DLD1 (cell line): Measurements from ENCODE around the gene RPS21.
"Not testable (repeated sequence)": the region's sequence is repeated elsewhere in the genome, so short reads cannot be mapped to it uniquely, and the experiment has no call there.

Experiments used
- in situ Hi-C: cut with HindIII; loops from 2 replicates; pipeline ENCODE4 v1.10.0; 2017; ENCODE audit warnings: low sequenced_read_pairs

Gene RPS21

DNA sequence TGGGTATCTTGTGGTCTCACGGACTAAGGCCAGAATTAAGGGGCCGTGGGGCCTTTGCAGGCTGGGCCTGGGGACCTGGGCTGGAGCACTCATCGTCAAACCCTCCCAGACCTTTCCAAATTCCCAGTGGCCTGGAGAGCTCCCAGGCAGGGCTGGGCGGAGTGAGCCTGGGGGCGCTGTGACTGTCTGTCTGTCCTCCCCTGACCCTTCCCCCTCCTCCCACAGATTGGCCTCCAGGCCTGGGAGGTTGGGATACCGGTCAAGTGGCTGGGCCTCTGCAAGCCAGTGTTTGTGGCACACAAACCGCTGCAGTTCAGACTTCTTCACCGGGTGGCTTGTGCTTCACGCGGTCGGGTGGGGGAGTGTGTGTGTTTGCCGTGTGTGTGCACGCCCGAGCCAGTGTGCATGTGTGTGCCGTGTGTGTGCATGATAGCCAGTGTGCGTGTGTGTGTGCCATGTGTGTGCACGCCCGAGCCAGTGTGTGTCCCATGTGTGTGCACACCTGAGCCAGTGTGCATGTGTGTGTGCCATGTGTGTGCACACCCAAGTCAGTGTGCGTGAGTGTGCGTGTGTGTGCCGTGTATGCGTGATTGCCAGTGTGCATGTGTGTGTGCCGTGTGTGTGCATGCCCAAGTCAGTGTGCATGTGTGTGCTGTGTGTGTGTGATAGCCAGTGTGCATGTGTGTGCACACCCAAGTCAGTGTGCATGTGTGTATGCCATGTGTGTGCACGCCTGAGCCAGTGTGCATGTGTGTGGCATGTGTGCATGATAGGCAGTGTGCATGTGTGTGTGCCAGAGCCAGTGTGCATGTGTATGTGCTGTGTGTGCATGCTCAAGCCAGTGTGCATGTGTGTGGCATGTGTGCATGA, 34.2 kb downstream of the RPS21 start:
- in situ Hi-C loops: no loop called here

DNA sequence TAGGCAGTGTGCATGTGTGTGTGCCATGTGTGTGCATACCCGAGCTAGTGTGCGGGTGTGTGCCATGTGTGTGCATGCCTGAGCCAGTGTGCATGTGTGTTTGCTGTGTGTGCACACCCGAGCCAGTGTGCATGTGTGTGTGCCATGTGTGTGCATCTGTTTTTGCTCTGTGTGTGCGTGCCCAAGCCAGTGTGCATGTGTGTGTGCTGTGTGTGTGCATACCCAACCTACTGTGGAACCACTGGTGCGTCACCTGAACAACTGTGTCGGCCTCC, 34.8 kb downstream of the RPS21 start:
- in situ Hi-C loops: no loop called here

DNA sequence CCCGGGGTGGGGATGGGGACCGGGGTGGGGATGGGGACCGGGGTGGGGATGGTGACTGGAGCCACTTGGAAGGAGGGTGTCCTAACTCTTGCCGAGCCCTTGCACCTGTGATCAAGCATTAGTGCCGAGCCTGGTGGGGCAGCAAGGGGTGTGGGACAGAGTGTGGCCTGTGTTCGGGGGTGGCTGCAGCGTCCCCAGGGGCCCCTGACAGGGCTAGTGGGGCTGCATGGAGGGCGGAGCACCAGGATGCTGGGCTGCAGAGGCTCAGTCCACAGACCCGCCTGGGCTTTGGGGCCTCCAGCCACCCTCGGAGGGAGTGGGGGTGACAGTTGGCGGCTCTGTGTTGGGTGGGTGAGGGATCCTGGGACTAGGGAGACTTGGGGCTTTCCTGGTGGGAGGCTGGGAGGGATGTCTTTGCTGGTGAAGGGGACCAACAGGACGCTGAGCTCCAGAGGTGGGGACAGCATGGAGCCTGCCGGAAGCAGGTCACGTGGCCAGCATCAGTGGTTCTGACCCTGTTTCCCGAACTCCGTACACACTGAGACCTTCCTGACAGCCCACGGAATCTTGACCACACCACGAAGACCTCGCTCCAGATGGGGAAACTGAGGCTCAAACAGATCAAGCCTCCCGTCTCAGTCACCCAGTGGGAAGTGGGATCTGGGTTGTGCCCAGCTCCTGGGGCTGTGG, 35.9 kb downstream of the RPS21 start:
- in situ Hi-C loops: no loop called here

DNA sequence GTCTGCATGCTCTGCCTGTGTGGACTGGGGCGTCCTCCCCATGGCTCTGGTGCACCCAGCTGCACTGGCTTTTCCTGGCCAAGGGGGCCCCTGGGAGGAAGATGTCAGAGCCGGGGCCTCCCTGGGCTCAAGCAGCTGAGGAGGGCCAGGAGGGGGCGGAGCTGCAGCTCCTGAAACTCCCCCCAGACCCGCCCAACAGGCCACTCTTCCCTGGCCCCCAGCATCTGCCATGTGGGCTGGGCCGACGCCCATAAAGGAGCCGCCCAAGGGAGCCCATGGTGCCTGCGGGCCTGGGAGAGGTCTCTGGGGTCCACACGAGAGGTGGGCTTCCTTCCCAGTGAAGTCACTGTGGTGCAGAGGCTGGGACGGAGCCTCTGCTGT, 36.4 kb downstream of the RPS21 start:
- in situ Hi-C loops: no loop called here

DNA sequence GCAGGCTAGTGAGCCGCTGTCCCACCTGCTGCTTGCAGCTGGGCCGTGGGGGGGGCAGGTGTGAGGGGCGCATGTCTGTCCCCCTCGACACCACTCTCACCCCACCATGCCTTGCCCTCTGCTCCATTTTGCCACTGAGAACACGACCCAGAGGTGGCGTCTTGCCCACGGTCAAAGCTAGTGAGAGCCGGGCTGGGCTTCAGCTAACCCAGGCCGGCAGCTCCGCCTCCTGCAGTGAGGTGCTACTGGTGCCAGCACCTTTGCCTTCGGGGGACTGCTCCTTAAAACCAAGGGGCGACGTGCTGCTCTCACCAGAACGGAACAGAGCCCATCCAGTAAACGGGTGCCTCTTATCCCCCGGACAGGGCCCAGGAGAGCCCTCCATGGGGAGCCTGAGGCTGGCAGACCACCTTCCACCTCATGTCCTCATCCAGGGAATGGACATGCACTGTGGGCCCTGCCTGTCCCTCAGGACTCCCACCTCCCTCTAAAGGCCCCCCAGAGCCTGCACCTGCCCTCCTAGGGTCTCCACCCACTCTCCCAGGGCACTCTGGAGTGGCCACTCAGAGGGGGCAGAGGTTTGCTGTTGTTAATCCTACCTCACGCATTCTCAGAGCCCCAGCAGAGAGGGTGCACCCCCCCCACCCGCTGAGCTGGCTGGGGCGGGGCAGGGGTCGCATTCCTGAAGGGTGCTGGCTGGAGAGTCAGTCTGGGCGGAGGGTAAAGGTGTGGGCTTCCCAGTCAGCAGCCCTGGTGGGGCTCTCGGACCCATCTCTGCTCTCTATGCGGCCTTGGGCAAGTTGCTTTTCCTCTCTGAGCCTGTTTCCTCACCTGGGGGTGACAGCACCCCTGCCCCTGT, 37.6 kb downstream of the RPS21 start:
- in situ Hi-C loops: no loop called here

DNA sequence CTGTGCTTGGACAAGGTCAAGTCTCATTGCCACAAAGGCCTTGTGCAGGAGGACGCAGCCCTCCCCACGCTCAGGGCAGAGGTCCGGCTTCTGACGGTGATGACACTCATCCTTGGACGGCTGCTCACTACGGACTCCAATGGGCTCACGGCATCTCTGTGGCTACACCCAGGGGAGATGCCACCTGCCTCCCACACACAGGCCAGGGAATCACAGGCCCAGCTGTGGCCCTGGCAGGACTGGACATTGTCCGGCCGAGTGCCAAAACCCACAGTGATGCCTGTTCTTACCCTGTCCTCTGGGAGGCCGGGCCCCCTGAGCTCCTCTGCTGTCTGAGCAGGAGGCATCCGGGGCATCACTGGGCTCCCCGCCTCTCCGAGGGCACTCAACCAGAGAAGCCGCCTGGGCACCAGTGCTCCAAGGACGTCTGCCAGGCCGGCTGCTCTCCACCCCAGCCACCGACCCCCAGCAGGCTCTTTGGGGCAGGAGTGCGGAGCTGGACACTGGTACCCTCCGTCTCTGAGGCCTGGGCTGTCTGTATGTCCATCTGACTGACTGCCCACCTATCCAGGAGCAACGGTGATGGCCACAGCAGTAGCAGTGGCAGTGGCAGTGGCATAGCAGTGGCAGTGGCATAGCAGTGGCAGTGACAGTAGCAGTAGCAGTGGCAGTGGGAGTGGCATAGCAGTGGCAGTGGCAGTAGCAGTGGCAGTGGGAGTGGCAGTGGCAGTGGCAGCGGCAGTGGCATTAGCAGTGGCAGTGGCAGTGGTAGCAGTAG, 38.6 kb downstream of the RPS21 start:
- in situ Hi-C loops: no loop called here

DNA sequence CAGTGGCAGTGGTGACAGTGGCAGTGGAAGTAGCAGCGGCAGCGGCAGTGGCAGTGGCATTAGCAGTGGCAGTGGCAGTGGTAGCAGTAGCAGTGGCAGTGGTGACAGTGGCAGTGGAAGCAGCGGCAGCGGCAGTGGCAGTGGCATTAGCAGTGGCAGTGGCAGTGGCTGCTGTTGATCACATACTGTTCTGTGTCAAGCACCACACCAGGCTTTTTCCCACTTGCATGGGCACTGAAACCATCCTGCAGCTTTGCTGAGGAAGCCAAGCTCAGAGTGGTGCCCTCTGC, 39.1 kb downstream of the RPS21 start:
- in situ Hi-C loops: not testable (repeated sequence)

DNA sequence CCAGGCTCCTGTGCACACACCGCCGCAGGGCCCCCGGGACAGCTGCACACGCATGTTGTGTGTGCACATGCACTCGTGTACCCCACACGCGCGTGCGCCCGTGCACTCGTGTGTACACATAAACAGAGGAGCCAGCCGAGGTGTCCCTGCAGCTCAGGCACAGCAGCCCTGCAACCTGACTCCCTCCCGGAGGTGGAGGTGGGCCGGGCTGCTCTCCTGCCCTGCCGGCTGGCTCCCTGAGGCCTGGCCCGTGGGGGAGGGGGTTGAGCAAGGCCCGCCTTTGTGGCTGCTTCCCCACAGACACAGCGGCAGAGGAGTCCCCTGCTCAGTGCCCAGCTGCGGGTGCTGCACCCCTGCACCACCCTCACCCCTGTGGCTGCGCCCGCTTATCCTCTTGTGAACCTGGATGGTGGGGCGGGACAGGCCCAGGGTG, 39.8 kb downstream of the RPS21 start:
- in situ Hi-C loops: no loop called here

DNA sequence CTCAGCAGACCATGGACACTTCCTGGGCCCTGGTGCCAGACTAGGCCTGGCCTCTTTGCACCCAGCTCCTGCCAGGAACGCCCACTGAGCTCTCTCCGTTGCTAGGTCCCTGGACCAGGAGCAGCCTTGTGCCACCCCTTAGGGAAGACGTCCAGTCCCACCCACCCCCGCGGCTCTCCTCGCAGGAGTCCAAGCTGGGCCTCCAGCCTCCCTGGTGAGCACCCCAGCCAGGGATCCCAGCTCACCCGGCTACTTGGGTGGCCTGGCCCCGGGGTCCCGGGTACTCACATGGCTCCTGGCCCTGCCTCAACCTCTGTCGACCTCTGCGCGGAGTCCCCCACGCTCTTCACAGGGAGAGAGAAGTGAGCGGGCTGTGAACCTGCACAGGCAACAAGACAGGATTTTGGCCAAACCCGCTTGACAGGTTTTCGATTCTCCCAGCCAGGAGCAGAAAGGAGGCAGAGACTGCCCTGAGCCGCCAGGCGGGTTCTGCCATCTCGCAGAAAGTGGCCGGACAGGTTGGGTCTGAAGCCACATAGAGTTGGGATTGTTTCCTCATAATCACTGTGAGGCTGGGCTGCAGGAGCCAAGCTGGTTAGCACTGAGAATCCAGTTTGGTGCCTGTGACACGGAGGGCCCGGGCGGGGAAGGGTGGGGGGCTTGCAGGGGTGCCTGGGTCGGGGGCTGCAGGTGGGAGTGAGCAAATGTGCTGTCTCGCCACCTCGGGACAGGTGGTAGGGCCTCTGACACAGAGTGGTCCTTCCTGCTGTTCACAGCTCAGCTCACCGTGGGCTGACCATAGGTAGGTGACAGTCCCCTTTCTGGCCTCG, 40.5 kb downstream of the RPS21 start, which contains the start of gene RBBP8NL:
Gene RBBP8NL (minus strand): TSS at position 368 of the 830 bp plus-strand sequence. CDS start 7,892 bp downstream, outside the sequence.
- in situ Hi-C loops: no loop called here

DNA sequence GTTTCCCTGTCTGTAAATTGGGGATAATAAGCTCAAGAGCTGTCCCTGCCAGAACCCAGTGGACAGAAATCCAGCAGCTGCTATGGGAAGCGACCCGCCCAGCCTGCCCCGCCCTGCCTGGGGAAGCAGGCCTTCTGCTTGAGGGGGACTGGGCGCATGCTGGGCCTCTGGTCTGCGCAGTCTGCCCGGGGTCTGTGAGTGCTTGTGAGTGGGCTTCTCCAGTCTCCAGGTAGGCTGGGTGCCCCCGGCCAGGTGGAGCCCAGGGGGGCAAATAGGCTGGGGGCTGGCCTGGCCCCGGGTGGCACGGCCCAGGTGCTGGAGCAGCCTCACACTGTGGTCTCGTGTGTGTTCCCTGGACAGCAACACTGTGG, 41.1 kb downstream of the RPS21 start:
- in situ Hi-C loops: no loop called here

DNA sequence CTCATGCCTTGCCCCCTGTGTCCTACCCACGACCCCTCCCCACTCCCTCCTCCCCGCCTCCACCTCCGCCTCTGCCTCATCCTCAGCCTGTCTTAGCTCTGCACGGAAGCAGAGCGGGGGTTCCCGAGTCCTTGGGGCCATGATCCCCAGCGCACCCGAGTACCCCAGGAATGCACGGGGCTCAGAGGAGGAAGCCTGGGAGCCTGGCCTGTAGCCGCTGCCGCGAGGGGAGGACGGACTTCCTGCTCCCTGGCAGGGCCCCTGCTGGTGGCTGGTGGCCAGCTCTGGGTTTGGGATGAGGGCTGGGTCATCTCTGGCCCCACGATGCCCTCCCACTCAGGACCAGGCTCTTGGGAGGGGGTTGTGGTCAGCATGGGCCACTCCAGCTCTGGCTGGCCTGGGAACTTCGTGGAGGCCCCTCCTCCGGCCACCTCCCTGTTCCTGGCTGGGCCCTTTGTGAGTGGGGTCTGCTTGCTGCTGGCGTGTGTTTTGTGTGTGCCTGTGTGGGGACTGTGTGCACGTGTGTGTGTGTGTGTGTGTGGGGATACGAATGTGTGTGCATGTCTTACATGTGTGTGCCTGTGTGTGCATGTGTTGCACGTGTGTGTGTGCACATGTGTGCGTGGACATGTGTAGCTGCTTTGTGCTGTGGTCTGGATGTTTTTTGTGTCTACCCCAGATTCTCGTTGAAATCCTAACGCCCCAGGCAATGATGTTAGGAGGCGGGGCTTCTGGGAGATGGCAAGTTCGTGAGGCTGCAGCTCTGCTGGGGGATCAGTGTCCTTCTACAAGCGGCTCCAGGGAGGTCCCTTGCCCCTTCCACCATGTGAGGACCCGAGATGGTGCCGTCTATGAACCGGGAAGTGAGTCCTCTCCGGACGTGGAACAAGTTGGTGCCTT, 41.7 kb downstream of the RPS21 start:
- in situ Hi-C loops: no loop called here

DNA sequence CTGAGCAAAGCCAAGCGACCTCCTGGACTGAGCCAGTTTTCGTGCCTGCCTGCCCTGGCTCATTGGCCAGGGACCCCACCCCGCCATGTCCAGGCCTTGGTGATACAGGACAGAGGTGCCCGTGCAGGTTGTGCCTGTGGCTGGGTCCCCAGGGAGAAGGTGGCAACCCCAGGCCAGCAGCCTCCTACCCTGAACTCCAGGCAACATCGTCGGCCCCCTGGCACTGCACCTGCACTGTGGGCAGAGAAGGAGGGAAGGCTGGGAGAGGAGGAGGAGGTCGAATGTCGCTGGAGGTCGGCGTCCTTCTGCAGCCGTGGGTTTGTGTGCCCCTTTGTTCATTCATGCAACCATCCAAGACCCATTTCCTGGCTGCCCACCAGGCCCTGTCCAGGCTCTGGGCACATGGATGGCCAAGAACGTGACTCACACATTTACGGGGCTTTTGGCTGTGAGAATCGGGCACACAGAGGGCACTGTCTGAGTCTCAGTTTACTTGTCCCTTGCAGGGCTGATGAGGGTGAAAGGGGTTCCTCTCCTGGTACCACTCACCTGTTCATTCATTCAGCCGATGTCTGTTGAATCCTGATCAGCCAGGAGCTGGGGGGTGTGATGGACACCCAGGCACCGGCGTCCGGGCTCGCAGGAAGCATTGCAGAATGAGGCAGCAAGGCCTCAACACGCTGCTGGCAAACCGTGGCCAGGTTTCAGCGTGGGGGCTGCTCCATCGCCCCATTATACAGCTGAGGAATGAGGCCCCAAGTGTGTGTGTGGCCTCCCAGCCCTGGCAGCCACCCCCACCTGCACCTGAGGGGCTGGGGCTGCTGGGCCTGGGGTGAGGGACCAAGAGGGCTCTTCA, 42.8 kb downstream of the RPS21 start:
- in situ Hi-C loops: loop anchor here (10.0 kb wide), 2 partner anchors 105 to 145 kb away; no protein-coding TSS in a partner anchor

DNA sequence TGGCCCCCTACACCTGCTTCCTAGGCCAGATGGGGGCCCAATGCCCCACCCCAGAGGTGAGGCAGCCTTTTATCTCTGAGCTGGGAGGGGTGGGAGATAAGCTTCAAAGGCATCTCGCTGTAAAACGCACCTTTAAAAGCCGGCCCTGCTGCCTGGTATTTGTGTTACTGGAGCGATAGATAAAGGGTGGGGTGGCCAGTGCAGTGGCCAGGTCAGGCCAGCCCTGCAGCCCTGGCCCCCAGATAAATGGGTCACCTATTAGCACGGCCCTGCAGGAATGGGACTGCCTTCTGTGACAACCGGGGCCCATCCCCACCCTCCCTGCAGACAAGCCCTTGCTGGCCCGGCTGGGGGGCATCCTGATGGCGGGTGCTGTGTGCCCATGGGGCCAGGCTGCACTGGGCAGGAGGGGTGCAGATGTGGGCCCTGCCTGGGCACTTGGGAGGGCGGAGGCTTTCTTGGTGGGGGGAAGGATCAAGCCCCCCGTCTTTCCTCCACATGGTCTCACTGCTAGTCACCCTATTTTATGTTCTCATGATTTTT, 43.5 kb downstream of the RPS21 start:
- in situ Hi-C loops: loop anchor here (10.0 kb wide), 2 partner anchors 104 to 144 kb away; no protein-coding TSS in a partner anchor

DNA sequence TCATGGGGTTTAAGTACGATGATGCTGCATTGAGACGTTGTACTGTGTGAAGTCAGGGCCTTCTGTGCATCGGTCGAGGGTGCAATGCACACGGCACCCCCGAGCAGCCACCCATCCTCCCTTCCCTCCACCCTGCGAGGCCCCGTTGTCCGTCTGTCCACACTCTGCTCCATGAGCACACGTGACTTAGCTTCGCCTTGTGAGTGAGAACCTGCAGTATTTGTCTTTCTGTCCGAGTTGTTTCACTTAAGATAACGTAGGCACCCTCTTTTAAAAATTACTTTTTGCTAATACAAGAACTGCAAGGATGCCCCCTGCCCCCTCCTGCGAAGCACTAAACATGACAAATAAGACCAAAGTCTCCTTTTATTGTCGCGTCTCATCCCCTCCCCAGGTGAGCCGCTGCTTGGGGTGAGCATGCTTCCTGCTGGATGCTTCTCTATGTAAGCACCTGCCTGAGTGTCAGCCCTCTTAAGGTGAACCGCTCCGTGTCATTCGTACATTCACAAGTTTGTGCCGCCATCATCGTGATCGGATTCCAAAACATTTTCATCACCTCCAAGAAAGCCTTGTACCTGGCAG, 44.1 kb downstream of the RPS21 start:
- in situ Hi-C loops: loop anchor here (10.0 kb wide), 2 partner anchors 104 to 144 kb away; no protein-coding TSS in a partner anchor

DNA sequence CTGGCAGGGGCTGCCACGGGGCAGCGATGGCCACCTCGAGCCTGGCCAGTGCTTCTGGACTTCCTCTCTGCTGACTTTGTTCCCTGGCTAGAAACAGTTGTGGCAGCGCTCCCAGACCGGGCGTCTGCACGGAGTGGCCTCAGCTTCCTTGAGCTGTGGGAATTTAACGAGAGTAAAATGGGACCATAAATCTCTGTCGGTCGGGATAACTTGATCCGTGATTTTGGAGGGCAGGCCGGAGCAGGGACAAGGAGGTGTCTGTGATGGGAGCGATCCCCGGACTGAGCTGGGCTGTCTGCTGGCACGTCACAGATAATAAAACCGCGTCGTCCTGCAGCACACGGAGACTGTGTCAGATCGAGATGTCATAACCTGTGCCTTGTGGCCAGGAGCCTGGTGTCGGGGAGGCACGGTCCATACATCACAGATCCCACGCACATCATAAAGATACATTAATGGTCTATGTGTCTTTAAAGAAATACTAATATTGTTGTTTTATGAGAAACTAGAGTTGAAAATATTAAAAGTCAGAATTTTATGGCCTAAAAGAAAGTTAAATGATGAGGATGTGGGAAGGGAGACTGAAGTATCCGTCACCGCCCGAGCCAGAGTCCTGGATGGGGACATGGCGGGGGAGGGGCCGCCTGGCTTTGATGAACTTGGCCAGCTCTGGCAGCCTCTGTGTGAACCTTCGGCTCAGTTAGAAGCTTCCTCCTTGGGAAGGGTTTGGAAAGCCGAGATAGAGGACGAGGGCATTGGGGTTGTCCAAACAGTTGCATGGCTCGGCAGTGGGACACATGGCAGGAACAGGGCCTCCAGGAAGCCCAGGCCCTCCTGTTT, 47.0 kb downstream of the RPS21 start:
- in situ Hi-C loops: loop anchor here (10.0 kb wide), 2 partner anchors 101 to 141 kb away; no protein-coding TSS in a partner anchor

DNA sequence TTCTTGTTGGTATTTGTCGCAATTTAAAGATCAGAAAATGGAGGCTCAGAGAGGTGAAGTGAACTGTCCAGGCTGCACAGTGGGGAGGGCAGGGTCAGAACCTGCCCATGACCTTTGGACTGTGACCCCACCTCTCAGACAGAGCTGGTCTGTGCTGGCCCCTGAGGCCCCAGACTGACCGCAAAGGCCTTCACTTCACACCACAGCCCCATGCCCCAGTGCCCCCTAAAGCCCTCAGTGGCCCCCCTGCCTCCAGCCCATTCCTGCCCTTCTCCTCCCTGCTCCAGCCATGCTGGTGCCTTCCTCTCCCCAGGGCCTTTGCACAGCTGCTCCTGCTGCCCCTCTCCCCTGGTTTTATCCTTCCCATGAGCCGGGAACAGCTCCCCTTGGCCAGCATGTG, 49.8 kb downstream of the RPS21 start:
- in situ Hi-C loops: loop anchor here (10.0 kb wide), 2 partner anchors 98 to 138 kb away; no protein-coding TSS in a partner anchor
